Peyer's patch (tissue), 4 donors: Measurements from ENCODE around the gene IQCF2. TPM values are rescaled to one million over a fixed set of nuclear protein-coding genes. Genes with fewer than 3 reads are reported as not detected.

Experiments used
- DNase-seq, 3 donors: peaks; one replicate each; pipeline ENCODE4 v3.0.0-alpha.2; 2017 to 2019
- H3K27ac ChIP-seq, 4 donors: fragments of 200-600 bp; sonication (generic); one replicate each; pipeline ENCODE4 v1.5.1; 2016 to 2019
- H3K27me3 ChIP-seq, 2 donors: fragments of 200-600 bp; sonication (generic); one replicate each; pipeline ENCODE4 v1.5.1; 2019
- H3K36me3 ChIP-seq, 3 donors: fragments of 200-600 bp; sonication (generic); one replicate each; pipeline ENCODE4 v1.5.1; 2016 to 2019
- H3K4me1 ChIP-seq, 4 donors: fragments of 200-600 bp; sonication (generic); one replicate each; pipeline ENCODE4 v1.5.1; 2016 to 2019
- H3K4me3 ChIP-seq, 4 donors: fragments of 200-600 bp; sonication (generic); 1 replicate in 3 of 4; 2 replicates in 1 of 4; pipeline ENCODE4 v1.5.1; 2016 to 2019; ENCODE audit warnings: mild to moderate bottlenecking in 1 of 4
- H3K9me3 ChIP-seq, 4 donors: fragments of 200-600 bp; sonication (generic); one replicate each; pipeline ENCODE4 v1.5.1; 2016 to 2019; ENCODE audit warnings: mild to moderate bottlenecking in 1 of 4
- POLR2A ChIP-seq, 2 donors: fragments of 450-650 bp; IDR thresholded peaks; one replicate each; pipeline ENCODE4 v1.5.1; 2017; ENCODE audit warnings: antibody characterized with exemption in 2 of 2, mild to moderate bottlenecking in 2 of 2, moderate library complexity in 2 of 2
- small RNA-seq, 2 donors: library from RNA; depleted of rRNA; stranded (forward); fragments of <200 nt; gene quantifications; one replicate each; pipeline ENCODE3, GENCODE V24; 2016
- total RNA-seq, 4 donors: library from RNA; depleted of rRNA; stranded (reverse); fragments of >200 nt; gene quantifications; one replicate each; pipeline ENCODE4 v1.1.0, GENCODE V29; 2016
- TF ChIP-seq, protein P1 (sequence below), 6 experiments: fragments of 450-650 bp in 4 of 6; fragments of 200-600 bp in 2 of 6; sonication (generic) in 1 of 6; IDR thresholded peaks; one replicate each; pipeline ENCODE4 v1.5.1; 2017 to 2019; ENCODE audit warnings: antibody characterized with exemption in 6 of 6, mild to moderate bottlenecking in 3 of 6, moderate library complexity in 1 of 6

IQCF2 gene
- total RNA-seq, 4 donors from 2014 or later: not detected

GRCh38 chr3:51908026-51908425, 46.6 kb downstream of the IQCF2 start:
- DNase-seq: no peak
- H3K27me3 ChIP-seq: no peaks in the 10 kb centered on the region
- TF ChIP-seq, protein P1, sequence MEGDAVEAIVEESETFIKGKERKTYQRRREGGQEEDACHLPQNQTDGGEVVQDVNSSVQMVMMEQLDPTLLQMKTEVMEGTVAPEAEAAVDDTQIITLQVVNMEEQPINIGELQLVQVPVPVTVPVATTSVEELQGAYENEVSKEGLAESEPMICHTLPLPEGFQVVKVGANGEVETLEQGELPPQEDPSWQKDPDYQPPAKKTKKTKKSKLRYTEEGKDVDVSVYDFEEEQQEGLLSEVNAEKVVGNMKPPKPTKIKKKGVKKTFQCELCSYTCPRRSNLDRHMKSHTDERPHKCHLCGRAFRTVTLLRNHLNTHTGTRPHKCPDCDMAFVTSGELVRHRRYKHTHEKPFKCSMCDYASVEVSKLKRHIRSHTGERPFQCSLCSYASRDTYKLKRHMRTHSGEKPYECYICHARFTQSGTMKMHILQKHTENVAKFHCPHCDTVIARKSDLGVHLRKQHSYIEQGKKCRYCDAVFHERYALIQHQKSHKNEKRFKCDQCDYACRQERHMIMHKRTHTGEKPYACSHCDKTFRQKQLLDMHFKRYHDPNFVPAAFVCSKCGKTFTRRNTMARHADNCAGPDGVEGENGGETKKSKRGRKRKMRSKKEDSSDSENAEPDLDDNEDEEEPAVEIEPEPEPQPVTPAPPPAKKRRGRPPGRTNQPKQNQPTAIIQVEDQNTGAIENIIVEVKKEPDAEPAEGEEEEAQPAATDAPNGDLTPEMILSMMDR (IDR thresholded peaks at IDR 0.05): no peak
- no peak for TF ChIP-seq POLR2A (IDR thresholded peaks at IDR 0.05)
- no peak overlapping the region for H3K27ac ChIP-seq
- no peaks in the 10 kb centered on the region for H3K4me1 ChIP-seq
- no peak overlapping the region for H3K4me3 ChIP-seq
- H3K36me3 ChIP-seq: no peaks in the 10 kb centered on the region
- H3K9me3 ChIP-seq: no peaks in the 10 kb centered on the region

Small RNAs within 50 kb of the gene (small RNA-seq; reads per million reads assigned to genes)
- 0.06 reads per million in 2 donors for gene RN7SL504P

Other genes with a start within 250 kb of the IQCF2 start
- gene TEX264, start 190.4 kb upstream of the IQCF2 start, total RNA-seq: 100 to 1,000 TPM in 1 of 4 donors, 10 to 100 TPM in 3; 22.3 to 118 (median 83.2) TPM
- gene GRM2, start 154.5 kb upstream of the IQCF2 start, total RNA-seq: 1 to 10 TPM in 1 of 4 donors, under 1 TPM in 2, not detected in 1; 0.54 to 2.5 (median 0.57) TPM
- gene IQCF6, start 82.4 kb upstream of the IQCF2 start, total RNA-seq: not detected
- not detected for gene IQCF5, start 14.0 kb downstream of the IQCF2 start, total RNA-seq
- not detected for gene IQCF1, start 41.7 kb downstream of the IQCF2 start, total RNA-seq
- gene RRP9, start 80.3 kb downstream of the IQCF2 start, total RNA-seq: 10 to 100 TPM in 1 of 4 donors, 1 to 10 TPM in 3; 4.7 to 17.3 (median 7.7) TPM
- 100 to 1,000 TPM; 100 to 157 (median 137) TPM for gene PARP3, start 80.7 kb downstream of the IQCF2 start, total RNA-seq
- not detected for gene GPR62, start 93.8 kb downstream of the IQCF2 start, total RNA-seq
- 10 to 100 TPM; 31.3 to 44.7 (median 37.7) TPM for gene PCBP4, start 105.8 kb downstream of the IQCF2 start, total RNA-seq
- gene ABHD14B, start 112.4 kb downstream of the IQCF2 start, total RNA-seq: 100 to 1,000 TPM in 3 of 4 donors, 10 to 100 TPM in 1; 43.7 to 135 (median 127) TPM
- 10 to 100 TPM in 2 of 4 donors, 1 to 10 TPM in 2; 3.9 to 11.6 (median 7.7) TPM for gene ABHD14A, start 113.4 kb downstream of the IQCF2 start, total RNA-seq
- gene ACY1, start 121.9 kb downstream of the IQCF2 start, total RNA-seq: 100 to 1,000 TPM in 3 of 4 donors, 10 to 100 TPM in 1; 95.7 to 977 (median 609) TPM
- 100 to 1,000 TPM; 643 to 841 (median 711) TPM for gene RPL29, start 134.3 kb downstream of the IQCF2 start, total RNA-seq
- 1 to 10 TPM; 3.3 to 7.1 (median 6.0) TPM for gene DUSP7, start 195.0 kb downstream of the IQCF2 start, total RNA-seq